Loucy (cell line): ENCODE measurements around the gene KRTAP10-10.

ENCODE experiments used
- EZH2phosphoT487 ChIP-seq: fragments of 200-600 bp; IDR thresholded peaks from 2 replicates; pipeline ENCODE4 v1.6.1; 2018; ENCODE audit warnings: antibody characterized with exemption, mild to moderate bottlenecking, moderate library complexity, borderline replicate concordance
- TF ChIP-seq, protein P1 (sequence below): fragments of 200-600 bp; sonication (generic); conservative IDR thresholded peaks from 2 replicates; pipeline ENCODE4 v1.5.1; 2014; ENCODE audit warnings: mild to moderate bottlenecking, antibody characterized with exemption, low read length

DNA sequence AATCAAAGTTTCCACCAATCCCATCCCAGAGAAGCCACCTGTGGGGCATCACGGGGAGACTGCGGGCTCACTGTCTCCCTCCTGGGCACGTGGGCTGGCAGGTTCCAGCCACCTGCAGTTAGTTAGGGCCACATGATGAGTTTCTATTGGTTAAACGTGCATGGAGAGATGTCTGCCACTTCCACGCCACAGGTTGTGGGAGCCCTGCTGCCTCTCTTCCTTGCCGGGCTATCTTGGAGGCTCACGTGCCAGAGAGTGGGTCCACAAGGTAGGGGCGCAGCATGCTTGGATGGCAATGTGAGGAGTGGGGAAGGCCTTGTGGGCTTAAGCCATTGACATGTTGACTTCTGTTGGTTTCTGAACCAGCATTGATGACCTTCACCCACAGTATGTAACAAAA is 33.2 kb upstream of the KRTAP10-10 start:
- TF ChIP-seq, protein P1, sequence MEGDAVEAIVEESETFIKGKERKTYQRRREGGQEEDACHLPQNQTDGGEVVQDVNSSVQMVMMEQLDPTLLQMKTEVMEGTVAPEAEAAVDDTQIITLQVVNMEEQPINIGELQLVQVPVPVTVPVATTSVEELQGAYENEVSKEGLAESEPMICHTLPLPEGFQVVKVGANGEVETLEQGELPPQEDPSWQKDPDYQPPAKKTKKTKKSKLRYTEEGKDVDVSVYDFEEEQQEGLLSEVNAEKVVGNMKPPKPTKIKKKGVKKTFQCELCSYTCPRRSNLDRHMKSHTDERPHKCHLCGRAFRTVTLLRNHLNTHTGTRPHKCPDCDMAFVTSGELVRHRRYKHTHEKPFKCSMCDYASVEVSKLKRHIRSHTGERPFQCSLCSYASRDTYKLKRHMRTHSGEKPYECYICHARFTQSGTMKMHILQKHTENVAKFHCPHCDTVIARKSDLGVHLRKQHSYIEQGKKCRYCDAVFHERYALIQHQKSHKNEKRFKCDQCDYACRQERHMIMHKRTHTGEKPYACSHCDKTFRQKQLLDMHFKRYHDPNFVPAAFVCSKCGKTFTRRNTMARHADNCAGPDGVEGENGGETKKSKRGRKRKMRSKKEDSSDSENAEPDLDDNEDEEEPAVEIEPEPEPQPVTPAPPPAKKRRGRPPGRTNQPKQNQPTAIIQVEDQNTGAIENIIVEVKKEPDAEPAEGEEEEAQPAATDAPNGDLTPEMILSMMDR: no peak
- TF ChIP-seq EZH2phosphoT487: no peak
